GM23338 (cell line): ENCODE results near the gene RCOR1. TPM values are rescaled to one million over a fixed set of nuclear protein-coding genes. Genes with fewer than 3 reads are reported as not detected.

ENCODE experiments used
- CTCF ChIP-seq, 2 experiments: fragments of 200-600 bp in 1 of 2; sonication (generic) in 1 of 2; conservative IDR thresholded peaks; 2 replicates each; pipeline versions ENCODE4 v1.5.1 to v1.6.1; 2016 to 2017; ENCODE audit warnings: antibody characterized with exemption in 2 of 2, low read depth in 2 of 2, mild to moderate bottlenecking in 2 of 2, moderate library complexity in 1 of 2
- EZH2 ChIP-seq: fragments of 200-600 bp; sonication (generic); IDR thresholded peaks from one replicate; pipeline ENCODE4 v1.8.0; 2017; ENCODE audit warnings: antibody characterized with exemption, mild to moderate bottlenecking, low read depth; ENCODE audit not compliant: unreplicated experiment
- EZH2phosphoT487 ChIP-seq: fragments of 200-600 bp; sonication (generic); IDR thresholded peaks from one replicate; pipeline ENCODE4 v1.8.1; 2018; ENCODE audit warnings: antibody characterized with exemption; ENCODE audit not compliant: unreplicated experiment
- JUNB ChIP-seq: IDR thresholded peaks from one replicate; pipeline ENCODE4 v1.6.1; 2016; ENCODE audit warnings: antibody characterized with exemption; ENCODE audit not compliant: unreplicated experiment
- NANOG ChIP-seq: IDR thresholded peaks from 2 replicates; pipeline ENCODE4 v1.6.1; 2016; ENCODE audit warnings: antibody characterized with exemption, borderline replicate concordance
- STAT1 ChIP-seq: IDR thresholded peaks from one replicate; pipeline ENCODE4 v1.6.1; 2016; ENCODE audit warnings: antibody characterized with exemption; ENCODE audit not compliant: unreplicated experiment
- ZNF114 ChIP-seq: fragments of 250-450 bp; sonication (Bioruptor Pico); IDR thresholded peaks from 2 replicates; pipeline ENCODE4 v1.5.0; 2020; ENCODE audit warnings: mild to moderate bottlenecking, moderate library complexity
- ZNF331 ChIP-seq: fragments of 250-450 bp; sonication (Bioruptor Pico); IDR thresholded peaks from 2 replicates; pipeline ENCODE4 v1.5.0; 2020; ENCODE audit warnings: low read depth, mild to moderate bottlenecking, moderate library complexity
- ZNF462 ChIP-seq: fragments of 250-450 bp; sonication (Bioruptor Pico); IDR thresholded peaks from 2 replicates; pipeline ENCODE4 v1.5.0; 2020; ENCODE audit warnings: mild to moderate bottlenecking, moderate library complexity
- polyA plus RNA-seq: library from polyadenylated mRNA; unstranded; fragments of >200 nt; fragmentation: Nextera tagmentation; extraction: Ambion mirVana; gene quantifications from 2 replicates; pipeline ENCODE4 v1.2.1, GENCODE V29; 2016
- total RNA-seq: library from RNA; depleted of rRNA; stranded (reverse); fragments of >200 nt; shearing (Covaris generic); gene quantifications from 2 replicates; pipeline ENCODE4 v1.2.3, GENCODE V29; 2014
- TF ChIP-seq, protein P1 (sequence below): IDR thresholded peaks from 2 replicates; pipeline ENCODE4 v1.6.1; 2016; ENCODE audit warnings: antibody characterized with exemption

RCOR1 gene
- total and polyA plus RNA-seq, 2 experiments from 2014 or later: 7.6 to 26.1 TPM

GRCh38 chr14:102717276-102717675, 124.8 kb downstream of the RCOR1 start (continued):
- TF ChIP-seq ZNF462 (CRISPR knock-in tag) (no peak), JUNB (no peak), EZH2phosphoT487 (no peak), ZNF331 (CRISPR knock-in tag) (no peak), EZH2 (no peak), NANOG (no peak), ZNF114 (no peak), STAT1 (no peak), CTCF (conservative IDR thresholded peaks at IDR 0.05; ENCODE audit: low read depth in 2 of 2) (no peak)
- TF ChIP-seq, protein P1, sequence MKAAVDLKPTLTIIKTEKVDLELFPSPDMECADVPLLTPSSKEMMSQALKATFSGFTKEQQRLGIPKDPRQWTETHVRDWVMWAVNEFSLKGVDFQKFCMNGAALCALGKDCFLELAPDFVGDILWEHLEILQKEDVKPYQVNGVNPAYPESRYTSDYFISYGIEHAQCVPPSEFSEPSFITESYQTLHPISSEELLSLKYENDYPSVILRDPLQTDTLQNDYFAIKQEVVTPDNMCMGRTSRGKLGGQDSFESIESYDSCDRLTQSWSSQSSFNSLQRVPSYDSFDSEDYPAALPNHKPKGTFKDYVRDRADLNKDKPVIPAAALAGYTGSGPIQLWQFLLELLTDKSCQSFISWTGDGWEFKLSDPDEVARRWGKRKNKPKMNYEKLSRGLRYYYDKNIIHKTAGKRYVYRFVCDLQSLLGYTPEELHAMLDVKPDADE: no peak
